A549 (cell line): ENCODE data around the gene MBD3. TPM values are rescaled to one million over a fixed set of nuclear protein-coding genes. Genes with fewer than 3 reads are reported as not detected.

Experiments used
- ATAC-seq, 2 experiments: fragments of 200-7000 bp in 1 of 2; fragments of >200 bp in 1 of 2; cut with Nextera tagmentation in 1 of 2; cut with Tn5 transposase in 1 of 2; 3 replicates each; pipeline versions ENCODE4 v1.8.0 to v1.9.1; 2018 to 2020; ENCODE audit warnings: mild to moderate bottlenecking in 1 of 2, moderate library complexity in 1 of 2
- CTCF ChIA-PET: fragments of 300-600 bp; sonication (Branson Sonifier 250); formaldehyde crosslinking; extraction: SDS; loops from one replicate; lab custom pipeline; 2021; ENCODE audit warnings: antibody characterized with exemption, inconsistent platforms; lab: Yijun Ruan, JAX
- POLR2A ChIA-PET: fragments of 350-600 bp; formaldehyde crosslinking; extraction: SDS; loops from one replicate; lab custom pipeline; 2021; ENCODE audit warnings: antibody characterized with exemption, inconsistent platforms; lab: Yijun Ruan, JAX
- DNase-seq, 2 experiments: peaks; one replicate each; pipeline versions ENCODE4 v3.0.0 to v3.0.0-alpha.2; 2011 to 2016; ENCODE audit warnings: low read depth in 1 of 2, low spot score in 1 of 2
- FAIRE-seq: peaks from 2 replicates; lab custom pipeline; 2011; peaks lifted over from hg19 to GRCh38; lab: Jason Lieb, UNC
- H3K27ac ChIP-seq, 2 experiments: fragments of >200 bp; sonication (Bioruptor Twin); formaldehyde crosslinking; 3 replicates each; pipeline ENCODE4 v1.5.1; 2016 to 2017
- H3K4me1 ChIP-seq: fragments of >200 bp; sonication (Bioruptor Twin); formaldehyde crosslinking; 3 replicates; pipeline ENCODE4 v1.6.1; 2016
- H3K4me2 ChIP-seq: fragments of >200 bp; sonication (Bioruptor Twin); formaldehyde crosslinking; 3 replicates; pipeline ENCODE4 v1.6.1; 2016
- H3K4me3 ChIP-seq: fragments of >200 bp; sonication (Bioruptor Twin); formaldehyde crosslinking; 3 replicates; pipeline ENCODE4 v1.5.1; 2016
- H3K9me3 ChIP-seq: fragments of >200 bp; sonication (Bioruptor Twin); formaldehyde crosslinking; 3 replicates; pipeline ENCODE4 v1.6.1; 2016
- BHLHE40 ChIP-seq: IDR thresholded peaks from 2 replicates; pipeline ENCODE4 v1.6.1; 2012; ENCODE audit warnings: low read depth, low read length, inconsistent platforms
- CBX2 ChIP-seq: fragments of 200-600 bp; sonication (generic); IDR thresholded peaks from 2 replicates; pipeline ENCODE4 v1.6.1; 2016; ENCODE audit warnings: low read depth, mild to moderate bottlenecking, borderline replicate concordance
- CEBPB ChIP-seq, 2 experiments: fragments of >200 bp in 1 of 2; sonication (Bioruptor Twin) in 1 of 2; formaldehyde crosslinking in 1 of 2; IDR thresholded peaks; 2 replicates each; pipeline ENCODE4 v1.6.1; 2012 to 2016
- CHD4 ChIP-seq: fragments of 200-600 bp; sonication (generic); IDR thresholded peaks from 2 replicates; pipeline ENCODE4 v1.6.1; 2016; ENCODE audit warnings: antibody characterized with exemption, mild to moderate bottlenecking, borderline replicate concordance
- EHF ChIP-seq: fragments of 250-450 bp; sonication (Bioruptor Pico); IDR thresholded peaks from 2 replicates; pipeline ENCODE4 v1.5.0; 2020; ENCODE audit warnings: mild to moderate bottlenecking
- EP300 ChIP-seq, 2 experiments: fragments of >200 bp; sonication (Bioruptor Twin); formaldehyde crosslinking; IDR thresholded peaks; 2 replicates in 1 of 2; 3 replicates in 1 of 2; pipeline ENCODE4 v1.6.1; 2016 to 2017
- FOSB ChIP-seq: fragments of 250-450 bp; sonication (Bioruptor Pico); IDR thresholded peaks from 2 replicates; pipeline ENCODE4 v1.5.0; 2020; ENCODE audit warnings: mild to moderate bottlenecking, moderate library complexity
- FOSL2 ChIP-seq, 2 experiments: fragments of 450-650 bp in 1 of 2; fragments of >200 bp in 1 of 2; sonication (Bioruptor Twin) in 1 of 2; formaldehyde crosslinking; IDR thresholded peaks; 2 replicates each; pipeline versions ENCODE4 v1.5.0 to v1.6.1; 2016 to 2020; ENCODE audit warnings: mild to moderate bottlenecking in 1 of 2, moderate library complexity in 1 of 2
- FOXS1 ChIP-seq: fragments of 250-450 bp; sonication (Bioruptor Pico); IDR thresholded peaks from 2 replicates; pipeline ENCODE4 v1.5.0; 2020; ENCODE audit warnings: mild to moderate bottlenecking, moderate library complexity
- HES2 ChIP-seq: fragments of >200 bp; sonication (Bioruptor Twin); formaldehyde crosslinking; IDR thresholded peaks from 2 replicates; pipeline ENCODE4 v1.6.1; 2016
- HEYL ChIP-seq: fragments of 250-450 bp; sonication (Bioruptor Pico); IDR thresholded peaks from 2 replicates; pipeline ENCODE4 v1.8.0; 2021; ENCODE audit warnings: mild to moderate bottlenecking, moderate library complexity
- HOXA7 ChIP-seq: fragments of 250-450 bp; sonication (Bioruptor Pico); IDR thresholded peaks from 2 replicates; pipeline ENCODE4 v1.5.0; 2020; ENCODE audit warnings: mild to moderate bottlenecking, moderate library complexity
- HOXB5 ChIP-seq: fragments of 250-450 bp; sonication (Bioruptor Pico); IDR thresholded peaks from 2 replicates; pipeline ENCODE4 v1.5.0; 2020; ENCODE audit warnings: mild to moderate bottlenecking, moderate library complexity
- JUNB ChIP-seq: fragments of >200 bp; sonication (Bioruptor Twin); formaldehyde crosslinking; IDR thresholded peaks from 2 replicates; pipeline ENCODE4 v1.6.1; 2016
- NFE2L2 ChIP-seq: fragments of 150-350 bp; conservative IDR thresholded peaks from 2 replicates; pipeline ENCODE4 v1.6.1; 2014; ENCODE audit warnings: low read length
- RAD21 ChIP-seq, 2 experiments: fragments of >200 bp in 1 of 2; sonication (Bioruptor Twin) in 1 of 2; formaldehyde crosslinking in 1 of 2; IDR thresholded peaks in 1 of 2; conservative IDR thresholded peaks in 1 of 2; 2 replicates in 1 of 2; 3 replicates in 1 of 2; pipeline ENCODE4 v1.6.1; 2012 to 2018; ENCODE audit warnings: inconsistent platforms in 1 of 2
- RCOR1 ChIP-seq: fragments of 150-350 bp; IDR thresholded peaks from 2 replicates; pipeline ENCODE4 v1.6.1; 2014; ENCODE audit warnings: antibody characterized with exemption, low read length, low read depth
- RFX5 ChIP-seq: fragments of 450-650 bp; IDR thresholded peaks from 2 replicates; pipeline ENCODE4 v1.7.1; 2014; ENCODE audit warnings: antibody characterized with exemption, mild to moderate bottlenecking, moderate library complexity
- RNF2 ChIP-seq: fragments of 200-600 bp; sonication (generic); IDR thresholded peaks from 2 replicates; pipeline ENCODE4 v1.6.1; 2016; ENCODE audit warnings: low read depth, mild to moderate bottlenecking, antibody characterized with exemption, moderate library complexity, borderline replicate concordance
- SREBF2 ChIP-seq: fragments of 450-650 bp; IDR thresholded peaks from 2 replicates; pipeline ENCODE4 v1.6.1; 2014; ENCODE audit warnings: mild to moderate bottlenecking, moderate library complexity
- TFCP2L1 ChIP-seq: fragments of 250-450 bp; sonication (Bioruptor Pico); IDR thresholded peaks from 2 replicates; pipeline ENCODE4 v1.5.0; 2021; ENCODE audit warnings: mild to moderate bottlenecking
- TP53 ChIP-seq: fragments of 250-450 bp; sonication (Bioruptor Pico); IDR thresholded peaks from 2 replicates; pipeline ENCODE4 v1.5.0; 2021; ENCODE audit warnings: mild to moderate bottlenecking, moderate library complexity
- USF2 ChIP-seq: fragments of 450-650 bp; IDR thresholded peaks from 2 replicates; pipeline ENCODE4 v1.6.1; 2014; ENCODE audit warnings: antibody characterized with exemption
- ZC3H11A ChIP-seq: fragments of 450-650 bp; IDR thresholded peaks from 2 replicates; pipeline ENCODE4 v1.6.1; 2014; ENCODE audit warnings: antibody characterized with exemption, mild to moderate bottlenecking
- ZFP36 ChIP-seq: fragments of 450-650 bp; IDR thresholded peaks from 2 replicates; pipeline ENCODE4 v1.6.1; 2014; ENCODE audit warnings: borderline replicate concordance; ENCODE audit not compliant: partially characterized antibody
- ZSCAN20 ChIP-seq: fragments of 250-450 bp; sonication (Bioruptor Pico); IDR thresholded peaks from 2 replicates; pipeline ENCODE4 v1.8.0; 2022; ENCODE audit warnings: mild to moderate bottlenecking, moderate library complexity
- WGBS: methylation state at CpG from one replicate; pipeline ENCODE4 v1.1.6; 2017; ENCODE audit errors: missing lambda C conversion rate; 5-methylcytosine and 5-hydroxymethylcytosine counted together
- polyA plus RNA-seq, 4 experiments: library from polyadenylated mRNA; depleted of rRNA in 3 of 4; stranded (reverse); fragments of >200 nt; fragmentation: RNase III in 1 of 4; extraction: RNeasy Plus Mini Kit Qiagen cat#74134 plus additional on column Dnase treatment in 1 of 4; gene quantifications; 2 replicates in 3 of 4; 3 replicates in 1 of 4; pipeline ENCODE4 v1.2.3, GENCODE V29; 2011 to 2017
- TF ChIP-seq, protein P1 (sequence below): fragments of >200 bp; sonication (Bioruptor Twin); formaldehyde crosslinking; IDR thresholded peaks from 3 replicates; pipeline ENCODE4 v1.5.1; 2016
- TF ChIP-seq, protein P2 (sequence below): IDR thresholded peaks from 2 replicates; pipeline ENCODE4 v1.6.1; 2012

Gene MBD3
- polyA plus RNA-seq, 2 of the 4 experiments (the other 2 are of a cell fraction), result 22.7 to 41.4 TPM

GRCh38 chr19:1624458-1624857 is 31.8 kb upstream of the MBD3 start:
- Histone ChIP-seq H3K4me3 (no peak overlapping the region), H3K4me2 (no peak overlapping the region), H3K4me1 (no peaks in the 10 kb centered on the region), H3K9me3 (no peaks in the 10 kb centered on the region), H3K27ac (no peak overlapping the region)
- POLR2A ChIA-PET, result no interaction called here
- TF ChIP-seq USF2, result no peak
- TF ChIP-seq RAD21 (conservative IDR thresholded peaks at IDR 0.05 in 1 of 2, IDR thresholded peaks at IDR 0.05 in 1 of 2), result peak; percentile 17 to 44; a peak in 2 of 5 replicates
- no peak for TF ChIP-seq FOSL2 (IDR thresholded peaks at IDR 0.05)
- TF ChIP-seq FOSL2 (CRISPR knock-in tag; IDR thresholded peaks at IDR 0.05), result no peak
- TF ChIP-seq, protein P1, sequence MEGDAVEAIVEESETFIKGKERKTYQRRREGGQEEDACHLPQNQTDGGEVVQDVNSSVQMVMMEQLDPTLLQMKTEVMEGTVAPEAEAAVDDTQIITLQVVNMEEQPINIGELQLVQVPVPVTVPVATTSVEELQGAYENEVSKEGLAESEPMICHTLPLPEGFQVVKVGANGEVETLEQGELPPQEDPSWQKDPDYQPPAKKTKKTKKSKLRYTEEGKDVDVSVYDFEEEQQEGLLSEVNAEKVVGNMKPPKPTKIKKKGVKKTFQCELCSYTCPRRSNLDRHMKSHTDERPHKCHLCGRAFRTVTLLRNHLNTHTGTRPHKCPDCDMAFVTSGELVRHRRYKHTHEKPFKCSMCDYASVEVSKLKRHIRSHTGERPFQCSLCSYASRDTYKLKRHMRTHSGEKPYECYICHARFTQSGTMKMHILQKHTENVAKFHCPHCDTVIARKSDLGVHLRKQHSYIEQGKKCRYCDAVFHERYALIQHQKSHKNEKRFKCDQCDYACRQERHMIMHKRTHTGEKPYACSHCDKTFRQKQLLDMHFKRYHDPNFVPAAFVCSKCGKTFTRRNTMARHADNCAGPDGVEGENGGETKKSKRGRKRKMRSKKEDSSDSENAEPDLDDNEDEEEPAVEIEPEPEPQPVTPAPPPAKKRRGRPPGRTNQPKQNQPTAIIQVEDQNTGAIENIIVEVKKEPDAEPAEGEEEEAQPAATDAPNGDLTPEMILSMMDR, result peak; percentile 39
- ATAC-seq (peak; percentile 70 to 84; a peak in 5 of 6 replicates), FAIRE-seq (no peak), DNase-seq (peak; percentile 61 to 64)
- CTCF ChIA-PET, result interaction anchor here (0.9 to 1.7 kb wide), 4 partner anchors 10 to 48 kb away, joined by 3 to 7 read pairs (median 4); no protein-coding TSS in a partner anchor
- 78% methylated on average over 23 of the region's 23 CpGs for WGBS

GRCh38 chr19:1622541-1622940 is 29.9 kb upstream of the MBD3 start:
- no peak overlapping the region for H3K4me2 ChIP-seq
- H3K27ac ChIP-seq, result no peak overlapping the region
- H3K4me3 ChIP-seq, result no peak overlapping the region
- FAIRE-seq (no peak), DNase-seq (no peak)
- 94% methylated on average over 5 of the region's 5 CpGs for WGBS
- TF ChIP-seq HOXB5, result no peak
- TF ChIP-seq CEBPB (IDR thresholded peaks at IDR 0.05), result no peak
- no peak for TF ChIP-seq SREBF2
- TF ChIP-seq FOSB (CRISPR knock-in tag), result no peak
- TF ChIP-seq RFX5, result no peak
- no peak for TF ChIP-seq TP53 (CRISPR knock-in tag)
- TF ChIP-seq TFCP2L1 (CRISPR knock-in tag), result no peak
- no peak for TF ChIP-seq ZSCAN20
- TF ChIP-seq, protein P1, result no peak
- no peak for TF ChIP-seq HOXA7
- no peak for TF ChIP-seq CBX2
- no peak for TF ChIP-seq BHLHE40
- no peak for TF ChIP-seq NFE2L2
- TF ChIP-seq, all 56 proteins: peak for 0
- POLR2A ChIA-PET, result no interaction called here
- CTCF ChIA-PET, result no interaction called here
- no peak for ATAC-seq
- no peaks in the 10 kb centered on the region for H3K4me1 ChIP-seq
- no peaks in the 10 kb centered on the region for H3K9me3 ChIP-seq

DNA sequence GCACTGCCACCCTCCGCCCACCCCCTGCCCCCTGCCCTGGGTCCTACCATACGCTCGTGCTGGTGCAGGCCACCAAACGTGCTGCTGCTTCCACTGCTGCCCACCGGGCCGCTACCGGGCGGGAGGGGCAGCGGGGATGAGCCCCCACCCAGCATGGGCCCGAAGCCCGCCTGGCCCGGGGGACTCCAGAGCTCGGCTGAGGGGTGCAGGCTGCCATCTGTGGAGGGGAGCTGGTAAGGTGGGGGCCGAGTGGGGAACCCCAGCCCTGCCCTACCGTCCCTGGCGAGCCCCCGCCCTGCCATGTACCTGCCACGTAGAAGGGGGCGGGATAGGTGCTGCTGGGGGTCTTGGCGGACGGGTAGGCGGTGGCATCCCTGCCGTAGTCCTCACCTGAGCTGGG is 29.3 kb upstream of the MBD3 start:
- 100% methylated on average over 1 of the region's 23 CpGs for WGBS
- Histone ChIP-seq H3K4me1 (no peaks in the 10 kb centered on the region), H3K4me3 (no peak overlapping the region), H3K27ac (no peak overlapping the region), H3K9me3 (no peaks in the 10 kb centered on the region), H3K4me2 (no peak overlapping the region)
- DNase-seq, result no peak
- no peak for FAIRE-seq
- no peak for ATAC-seq
- ChIA-PET POLR2A (no interaction called here), CTCF (no interaction called here)
- TF ChIP-seq CHD4 (no peak), ZFP36 (no peak), EP300 (IDR thresholded peaks at IDR 0.05) (no peak), HOXA7 (no peak), JUNB (no peak), HES2 (no peak), RCOR1 (no peak), FOSL2 (IDR thresholded peaks at IDR 0.05) (no peak), FOSL2 (CRISPR knock-in tag; IDR thresholded peaks at IDR 0.05) (no peak), RNF2 (no peak), HOXB5 (no peak), ZSCAN20 (no peak), HEYL (CRISPR knock-in tag) (no peak), EHF (CRISPR knock-in tag) (no peak), ZC3H11A (no peak), FOXS1 (CRISPR knock-in tag) (no peak)
- TF ChIP-seq, protein P2, sequence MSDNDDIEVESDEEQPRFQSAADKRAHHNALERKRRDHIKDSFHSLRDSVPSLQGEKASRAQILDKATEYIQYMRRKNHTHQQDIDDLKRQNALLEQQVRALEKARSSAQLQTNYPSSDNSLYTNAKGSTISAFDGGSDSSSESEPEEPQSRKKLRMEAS, result no peak
- TF ChIP-seq, protein P1, result no peak
